GM23248 (cell line): ENCODE measurements around the gene UMAD1.

Experiments used
- EZH2 ChIP-seq: fragments of 200-600 bp; sonication (generic); IDR thresholded peaks from 2 replicates; pipeline ENCODE4 v1.6.1; 2018; ENCODE audit warnings: antibody characterized with exemption, mild to moderate bottlenecking; ENCODE audit not compliant: insufficient read depth, poor library complexity, severe bottlenecking
- EZH2phosphoT487 ChIP-seq: fragments of 200-600 bp; sonication (generic); IDR thresholded peaks from 2 replicates; pipeline ENCODE4 v1.6.1; 2018; ENCODE audit warnings: antibody characterized with exemption, moderate library complexity, mild to moderate bottlenecking, low read depth; ENCODE audit not compliant: insufficient read depth

GRCh38 chr7:7686811-7687508 lies 46.4 kb downstream of the UMAD1 start:
- TF ChIP-seq EZH2 (no peak), EZH2phosphoT487 (no peak)
